ENCODE data around the gene LRBA.

DNA sequence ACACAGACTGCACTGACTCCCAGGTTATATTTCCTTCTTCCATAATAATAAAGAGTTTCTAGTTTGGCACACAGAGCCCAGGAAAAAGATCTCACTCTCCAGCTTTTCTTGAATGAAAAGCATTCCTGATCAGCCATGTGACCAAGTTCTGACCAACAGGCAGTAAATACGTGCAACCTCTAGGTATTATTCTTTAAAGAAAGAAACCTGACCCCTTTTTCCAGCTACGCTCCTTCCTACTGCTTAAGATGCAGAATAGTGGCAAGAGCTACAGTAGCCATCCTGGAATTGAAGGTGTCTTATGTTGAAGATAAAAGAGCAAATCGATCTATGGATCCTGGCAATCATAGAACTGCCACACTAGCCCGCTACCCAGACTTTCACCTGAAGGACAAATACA is 76.7 kb downstream of the LRBA start:
- TF ChIP-seq EZH2 (IDR thresholded peaks at IDR 0.05; ENCODE audit: low read length, missing control alignments) (no peak), CTCF (conservative IDR thresholded peaks at IDR 0.05 in 1 of 2, IDR thresholded peaks at IDR 0.05 in 1 of 2; ENCODE audit: low read depth in 1 of 2, low read length in 2 of 2) (no peak)

Measured in fibroblast of lung (primary cell).